ENCODE results near the gene GTF3C5. TPM values are rescaled to one million over a fixed set of nuclear protein-coding genes. Genes with fewer than 3 reads are reported as not detected.

The GTF3C5 gene
- total and polyA plus RNA-seq, 9 of the 15 experiments (the other 6 are each of a cell fraction or from before 2014, with no cell fraction given) = 3.8 to 118 (median 83.7) TPM

- TF ChIP-seq, protein P1, sequence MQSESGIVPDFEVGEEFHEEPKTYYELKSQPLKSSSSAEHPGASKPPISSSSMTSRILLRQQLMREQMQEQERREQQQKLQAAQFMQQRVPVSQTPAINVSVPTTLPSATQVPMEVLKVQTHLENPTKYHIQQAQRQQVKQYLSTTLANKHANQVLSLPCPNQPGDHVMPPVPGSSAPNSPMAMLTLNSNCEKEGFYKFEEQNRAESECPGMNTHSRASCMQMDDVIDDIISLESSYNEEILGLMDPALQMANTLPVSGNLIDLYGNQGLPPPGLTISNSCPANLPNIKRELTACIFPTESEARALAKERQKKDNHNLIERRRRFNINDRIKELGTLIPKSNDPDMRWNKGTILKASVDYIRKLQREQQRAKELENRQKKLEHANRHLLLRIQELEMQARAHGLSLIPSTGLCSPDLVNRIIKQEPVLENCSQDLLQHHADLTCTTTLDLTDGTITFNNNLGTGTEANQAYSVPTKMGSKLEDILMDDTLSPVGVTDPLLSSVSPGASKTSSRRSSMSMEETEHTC (IDR thresholded peaks at IDR 0.05) = no peak
- no peak for TF ChIP-seq ZNF184 (CRISPR knock-in tag; IDR thresholded peaks at IDR 0.05)
- TF ChIP-seq PCBP1 (IDR thresholded peaks at IDR 0.05; ENCODE audit: low read depth, low read length, poor library complexity, severe bottlenecking) = peak; percentile 21
- TF ChIP-seq SMC3 (conservative IDR thresholded peaks at IDR 0.05; ENCODE audit: insufficient read depth, low read depth, low read length) = no peak
- TF ChIP-seq, protein P2, sequence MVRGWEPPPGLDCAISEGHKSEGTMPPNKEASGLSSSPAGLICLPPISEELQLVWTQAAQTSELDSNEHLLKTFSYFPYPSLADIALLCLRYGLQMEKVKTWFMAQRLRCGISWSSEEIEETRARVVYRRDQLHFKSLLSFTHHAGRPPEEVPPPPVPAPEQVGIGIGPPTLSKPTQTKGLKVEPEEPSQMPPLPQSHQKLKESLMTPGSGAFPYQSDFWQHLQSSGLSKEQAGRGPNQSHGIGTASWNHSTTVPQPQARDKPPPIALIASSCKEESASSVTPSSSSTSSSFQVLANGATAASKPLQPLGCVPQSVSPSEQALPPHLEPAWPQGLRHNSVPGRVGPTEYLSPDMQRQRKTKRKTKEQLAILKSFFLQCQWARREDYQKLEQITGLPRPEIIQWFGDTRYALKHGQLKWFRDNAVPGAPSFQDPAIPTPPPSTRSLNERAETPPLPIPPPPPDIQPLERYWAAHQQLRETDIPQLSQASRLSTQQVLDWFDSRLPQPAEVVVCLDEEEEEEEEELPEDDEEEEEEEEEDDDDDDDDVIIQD (CRISPR knock-in tag; IDR thresholded peaks at IDR 0.05) = no peak
- TF ChIP-seq RFX7 (CRISPR knock-in tag; IDR thresholded peaks at IDR 0.05) = no peak
- TF ChIP-seq SPI1 (IDR thresholded peaks at IDR 0.05; ENCODE audit: borderline replicate concordance, low read depth, low read length) = no peak
- TF ChIP-seq ZNF436 (CRISPR knock-in tag; IDR thresholded peaks at IDR 0.05) = no peak
- no peak for TF ChIP-seq PRMT5 (CRISPR knock-in tag; IDR thresholded peaks at IDR 0.05)
- TF ChIP-seq ZEB2 (IDR thresholded peaks at IDR 0.05) = peak; percentile 53; the same call in 1 of the 2 replicates
- TF ChIP-seq ZNF699 (CRISPR knock-in tag; IDR thresholded peaks at IDR 0.05; ENCODE audit: insufficient replicate concordance) = no peak
- TF ChIP-seq WHSC1 (IDR thresholded peaks at IDR 0.05; ENCODE audit: low read length) = peak; percentile 19
- TF ChIP-seq HCFC1 (IDR thresholded peaks at IDR 0.05; ENCODE audit: low read depth, low read length) = no peak
- TF ChIP-seq, protein P3, sequence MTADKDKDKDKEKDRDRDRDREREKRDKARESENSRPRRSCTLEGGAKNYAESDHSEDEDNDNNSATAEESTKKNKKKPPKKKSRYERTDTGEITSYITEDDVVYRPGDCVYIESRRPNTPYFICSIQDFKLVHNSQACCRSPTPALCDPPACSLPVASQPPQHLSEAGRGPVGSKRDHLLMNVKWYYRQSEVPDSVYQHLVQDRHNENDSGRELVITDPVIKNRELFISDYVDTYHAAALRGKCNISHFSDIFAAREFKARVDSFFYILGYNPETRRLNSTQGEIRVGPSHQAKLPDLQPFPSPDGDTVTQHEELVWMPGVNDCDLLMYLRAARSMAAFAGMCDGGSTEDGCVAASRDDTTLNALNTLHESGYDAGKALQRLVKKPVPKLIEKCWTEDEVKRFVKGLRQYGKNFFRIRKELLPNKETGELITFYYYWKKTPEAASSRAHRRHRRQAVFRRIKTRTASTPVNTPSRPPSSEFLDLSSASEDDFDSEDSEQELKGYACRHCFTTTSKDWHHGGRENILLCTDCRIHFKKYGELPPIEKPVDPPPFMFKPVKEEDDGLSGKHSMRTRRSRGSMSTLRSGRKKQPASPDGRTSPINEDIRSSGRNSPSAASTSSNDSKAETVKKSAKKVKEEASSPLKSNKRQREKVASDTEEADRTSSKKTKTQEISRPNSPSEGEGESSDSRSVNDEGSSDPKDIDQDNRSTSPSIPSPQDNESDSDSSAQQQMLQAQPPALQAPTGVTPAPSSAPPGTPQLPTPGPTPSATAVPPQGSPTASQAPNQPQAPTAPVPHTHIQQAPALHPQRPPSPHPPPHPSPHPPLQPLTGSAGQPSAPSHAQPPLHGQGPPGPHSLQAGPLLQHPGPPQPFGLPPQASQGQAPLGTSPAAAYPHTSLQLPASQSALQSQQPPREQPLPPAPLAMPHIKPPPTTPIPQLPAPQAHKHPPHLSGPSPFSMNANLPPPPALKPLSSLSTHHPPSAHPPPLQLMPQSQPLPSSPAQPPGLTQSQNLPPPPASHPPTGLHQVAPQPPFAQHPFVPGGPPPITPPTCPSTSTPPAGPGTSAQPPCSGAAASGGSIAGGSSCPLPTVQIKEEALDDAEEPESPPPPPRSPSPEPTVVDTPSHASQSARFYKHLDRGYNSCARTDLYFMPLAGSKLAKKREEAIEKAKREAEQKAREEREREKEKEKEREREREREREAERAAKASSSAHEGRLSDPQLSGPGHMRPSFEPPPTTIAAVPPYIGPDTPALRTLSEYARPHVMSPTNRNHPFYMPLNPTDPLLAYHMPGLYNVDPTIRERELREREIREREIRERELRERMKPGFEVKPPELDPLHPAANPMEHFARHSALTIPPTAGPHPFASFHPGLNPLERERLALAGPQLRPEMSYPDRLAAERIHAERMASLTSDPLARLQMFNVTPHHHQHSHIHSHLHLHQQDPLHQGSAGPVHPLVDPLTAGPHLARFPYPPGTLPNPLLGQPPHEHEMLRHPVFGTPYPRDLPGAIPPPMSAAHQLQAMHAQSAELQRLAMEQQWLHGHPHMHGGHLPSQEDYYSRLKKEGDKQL (CRISPR knock-in tag; IDR thresholded peaks at IDR 0.05; ENCODE audit: borderline replicate concordance) = no peak
- TF ChIP-seq HEY1 (CRISPR knock-in tag; IDR thresholded peaks at IDR 0.05; ENCODE audit: borderline replicate concordance) = no peak
- 0 out of 2 replicates have a peak, but pooled peaks have one; percentile 29 for TF ChIP-seq LARP7 (IDR thresholded peaks at IDR 0.05)
- peak; percentile 62; the same call in 1 of the 2 replicates for TF ChIP-seq LEF1 (IDR thresholded peaks at IDR 0.05)
- no peak for TF ChIP-seq ZNF766 (CRISPR knock-in tag; conservative IDR thresholded peaks at IDR 0.05)
- no peak for TF ChIP-seq ZNF354B (CRISPR knock-in tag; IDR thresholded peaks at IDR 0.05)
- TF ChIP-seq POLR2AphosphoS5 (IDR thresholded peaks at IDR 0.05; ENCODE audit: control insufficient read depth, insufficient read depth, low read depth, low read length) = peak; percentile 93
- no peak for TF ChIP-seq HNRNPL (IDR thresholded peaks at IDR 0.05; ENCODE audit: low read depth, low read length)
These were observed 31.8 kb upstream of the GTF3C5 start (continued) for GRCh38 chr9:132998831-132999635.
